ENCODE measurements around the gene AUTS2.

The AUTS2 gene

DNA sequence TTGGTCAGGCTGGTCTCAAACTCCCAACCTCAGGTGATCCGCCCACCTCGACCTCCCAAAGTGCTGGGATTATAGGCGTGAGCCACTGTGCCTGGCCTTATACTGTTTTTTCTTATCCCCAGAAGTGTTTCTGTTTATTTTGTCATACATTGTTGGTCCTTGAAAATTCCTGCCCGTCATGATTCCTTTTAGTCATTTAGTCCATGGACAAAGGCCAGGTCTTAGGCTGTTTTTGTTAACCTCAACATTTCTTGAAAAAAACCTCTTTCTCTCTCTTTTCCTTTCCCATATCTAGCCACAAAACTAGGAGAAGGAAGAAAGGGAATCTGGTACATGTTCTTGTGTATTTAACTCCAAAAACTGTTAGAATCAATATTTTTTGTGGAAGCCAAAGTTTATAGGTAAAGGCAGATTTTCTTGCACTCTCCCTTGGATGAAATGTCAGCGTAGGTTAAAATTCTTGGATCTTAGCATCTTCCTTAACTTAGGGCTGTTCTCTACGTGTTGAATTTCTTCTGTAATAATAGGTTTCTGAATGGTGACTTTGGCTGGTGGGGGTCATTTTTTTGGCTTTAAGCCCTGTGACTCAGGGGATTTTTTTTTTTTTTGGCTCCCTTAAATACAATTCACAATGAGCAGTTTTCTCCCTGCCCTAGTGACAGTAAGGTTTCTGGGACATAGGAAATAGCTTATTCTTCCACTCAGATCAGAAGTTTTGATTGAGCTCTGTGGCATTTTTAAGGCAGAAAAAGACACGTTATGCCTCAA lies 500.8 kb downstream of the AUTS2 start:
- DNase-seq, result no peak

DNA sequence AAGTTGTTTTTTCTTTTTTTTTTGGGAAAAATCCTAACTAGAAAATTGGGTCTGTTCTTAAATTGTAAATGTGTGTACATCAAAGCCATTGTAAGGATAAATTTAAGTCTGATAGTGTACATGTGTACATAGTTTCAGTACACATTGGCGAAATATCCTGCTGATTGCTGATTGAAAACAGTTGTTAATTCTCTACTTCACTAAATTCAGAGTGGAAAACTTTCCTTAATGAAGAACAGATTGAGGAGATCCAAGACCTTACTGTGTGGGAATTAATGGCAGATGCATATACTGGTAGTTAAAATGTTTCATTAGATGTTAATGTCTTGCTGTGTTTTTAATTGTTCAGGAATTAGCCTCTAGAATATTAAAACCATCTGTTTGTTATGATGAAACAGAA lies 506.0 kb downstream of the AUTS2 start:
- DNase-seq, result no peak

DNA sequence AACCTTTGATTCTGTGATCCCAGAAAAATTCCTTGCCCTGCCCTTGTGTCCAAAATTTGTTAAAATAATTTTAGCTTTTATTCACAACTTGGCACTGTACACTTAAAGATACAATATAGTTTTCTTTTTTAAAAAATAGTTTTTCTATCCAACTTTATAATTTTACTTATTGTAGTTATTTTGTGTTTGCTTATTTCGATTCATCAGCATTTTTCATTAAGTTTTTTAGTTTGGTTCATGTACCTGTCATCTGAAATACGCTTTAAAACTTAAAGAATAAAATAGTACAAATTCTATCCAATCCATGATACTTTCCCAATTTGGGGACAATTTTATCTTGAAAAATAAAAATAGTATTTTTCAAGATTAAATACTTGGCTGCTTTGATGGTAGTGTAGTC lies 514.8 kb downstream of the AUTS2 start:
- DNase-seq, result no peak

DNA sequence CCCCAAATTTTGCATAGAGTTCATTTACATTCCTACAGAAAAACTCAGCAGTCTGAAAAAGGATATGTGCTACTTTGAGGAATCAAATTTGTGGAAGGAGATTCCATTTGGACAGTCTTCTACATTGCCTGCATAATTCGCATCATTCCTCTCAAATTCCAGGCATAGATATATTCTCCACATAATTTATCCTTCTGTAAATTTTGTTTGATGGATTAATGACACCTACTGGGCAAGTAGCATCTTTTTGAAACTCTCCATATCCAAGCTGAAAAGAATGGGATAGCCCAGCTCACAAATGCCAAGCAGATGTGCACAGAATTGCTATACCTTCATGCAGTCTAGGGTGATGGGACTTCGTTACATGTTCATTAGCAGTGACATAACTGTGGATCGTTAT lies 515.3 kb downstream of the AUTS2 start:
- DNase-seq, result no peak

DNA sequence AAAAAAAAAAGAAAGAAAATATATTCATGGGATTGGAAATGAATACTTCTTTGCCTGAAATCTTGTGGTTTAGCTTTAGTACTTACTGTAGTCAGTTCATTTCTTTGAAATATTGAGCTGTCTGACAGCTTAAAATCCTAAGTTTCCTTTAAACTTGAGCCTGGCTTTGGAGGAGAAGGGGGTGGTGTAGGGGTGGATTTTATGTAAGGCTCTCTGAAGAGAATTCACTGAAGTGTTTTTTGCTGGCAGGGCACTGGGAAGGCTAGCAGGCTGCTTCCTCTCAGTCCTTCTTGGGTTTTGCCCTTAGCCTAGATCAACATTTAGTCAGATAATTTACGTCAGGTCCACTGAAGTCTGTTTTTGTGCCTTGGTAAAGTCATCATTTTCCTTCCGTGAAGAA lies 516.5 kb downstream of the AUTS2 start:
- no peak for DNase-seq

DNA sequence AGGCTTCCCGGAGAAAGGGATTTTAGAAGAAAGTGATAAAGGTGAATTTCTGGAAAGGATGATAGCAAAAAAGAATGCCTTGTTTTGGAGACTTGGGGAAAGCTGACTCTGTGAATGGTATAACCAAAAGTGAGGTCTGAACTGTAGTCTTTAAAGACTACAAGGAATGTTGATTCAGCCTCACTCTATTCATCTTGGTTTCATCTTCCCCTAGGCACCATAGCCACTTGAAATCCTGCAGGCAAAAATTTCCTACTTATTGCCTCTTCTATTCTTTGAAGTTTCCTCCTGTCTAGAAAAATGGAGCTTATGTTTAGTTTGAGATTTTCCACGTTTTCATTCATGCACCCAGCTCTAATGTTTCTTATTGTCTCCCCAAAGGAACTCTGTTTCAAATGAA lies 518.0 kb downstream of the AUTS2 start:
- DNase-seq, result no peak

DNA sequence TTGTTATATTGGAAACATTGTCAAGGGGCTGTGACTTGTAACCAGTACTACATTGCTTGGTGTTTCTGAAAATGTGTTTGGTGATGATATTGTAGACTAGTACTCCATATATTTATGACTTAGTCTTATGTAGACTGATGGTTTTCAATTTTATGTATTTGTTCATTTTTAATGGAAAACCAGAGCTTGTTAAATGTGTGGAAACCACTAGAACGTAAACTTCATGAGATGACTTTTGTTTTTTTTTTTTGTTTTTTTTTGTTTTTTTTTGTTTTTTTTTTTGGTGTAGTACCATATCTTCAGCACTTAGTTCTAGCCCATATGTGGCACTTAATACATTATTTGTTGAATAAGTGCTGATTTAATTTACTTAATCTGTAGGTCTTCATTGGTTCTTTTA lies 518.6 kb downstream of the AUTS2 start:
- DNase-seq, result no peak

DNA sequence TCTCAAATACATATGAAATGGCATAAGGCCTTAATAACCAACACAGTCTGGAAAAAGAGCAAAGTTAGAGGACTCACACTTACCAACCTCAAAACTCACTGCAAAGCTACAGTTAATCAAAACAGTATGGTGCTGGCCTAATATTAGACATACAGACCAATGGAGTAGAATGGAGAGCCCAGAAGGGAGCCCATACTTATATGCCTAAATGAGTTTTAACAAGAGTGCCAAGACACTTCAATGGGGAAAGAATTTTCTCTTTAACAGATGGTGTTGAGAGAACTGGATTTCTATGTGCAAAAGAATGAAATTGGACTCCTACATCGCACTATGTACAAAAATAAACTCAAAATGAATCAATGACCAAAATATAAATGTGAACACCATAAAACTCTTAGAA lies 522.6 kb downstream of the AUTS2 start:
- no peak for DNase-seq

DNA sequence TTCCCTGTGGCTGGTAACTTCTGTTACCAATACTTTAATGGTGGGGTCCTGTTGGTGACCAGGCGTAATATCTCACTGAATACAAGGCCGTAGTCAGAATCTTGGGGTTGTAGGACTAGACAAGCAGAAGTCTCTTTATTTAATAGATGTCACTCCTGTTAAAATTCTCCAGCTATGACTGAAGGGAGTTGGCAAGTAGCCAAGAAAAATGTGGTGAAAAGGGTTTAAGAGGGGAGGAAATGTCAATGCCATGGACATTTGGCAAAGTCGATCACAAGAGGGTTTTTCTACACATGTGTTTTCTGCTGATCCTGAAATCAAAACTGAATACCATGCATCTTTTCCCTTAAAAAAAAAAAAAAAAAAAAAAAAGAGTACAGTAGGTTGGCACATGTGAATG lies 533.5 kb downstream of the AUTS2 start:
- no peak for DNase-seq

DNA sequence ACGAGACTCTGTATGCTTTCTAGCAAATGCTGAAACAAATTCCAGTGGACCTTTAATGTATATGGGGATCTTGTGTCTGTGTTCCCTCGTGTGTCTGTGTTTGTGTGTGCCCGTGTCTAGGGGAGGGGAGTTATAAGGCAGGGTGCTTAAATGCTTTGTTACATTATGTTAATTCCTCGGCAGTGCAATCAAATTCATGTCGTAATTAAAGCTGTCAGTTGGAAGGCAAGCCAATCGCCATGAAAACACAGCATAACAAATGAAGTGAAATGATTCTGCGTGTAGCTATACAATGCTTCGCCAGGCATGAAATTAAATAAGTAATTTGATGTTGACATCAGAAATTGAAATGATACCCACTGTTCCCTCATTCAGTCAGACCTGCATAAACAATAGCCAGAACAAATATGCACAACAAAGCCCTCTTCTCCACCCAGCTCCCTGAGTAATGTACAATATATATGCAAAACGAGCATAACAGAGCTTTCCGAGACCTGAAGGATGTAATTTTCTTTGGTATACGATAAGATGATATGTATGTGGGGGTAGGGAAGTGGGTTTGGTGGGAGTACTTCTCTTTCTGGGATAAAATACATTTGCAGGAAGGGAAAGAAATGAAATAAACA lies 534.1 kb downstream of the AUTS2 start:
- no peak for DNase-seq

DNA sequence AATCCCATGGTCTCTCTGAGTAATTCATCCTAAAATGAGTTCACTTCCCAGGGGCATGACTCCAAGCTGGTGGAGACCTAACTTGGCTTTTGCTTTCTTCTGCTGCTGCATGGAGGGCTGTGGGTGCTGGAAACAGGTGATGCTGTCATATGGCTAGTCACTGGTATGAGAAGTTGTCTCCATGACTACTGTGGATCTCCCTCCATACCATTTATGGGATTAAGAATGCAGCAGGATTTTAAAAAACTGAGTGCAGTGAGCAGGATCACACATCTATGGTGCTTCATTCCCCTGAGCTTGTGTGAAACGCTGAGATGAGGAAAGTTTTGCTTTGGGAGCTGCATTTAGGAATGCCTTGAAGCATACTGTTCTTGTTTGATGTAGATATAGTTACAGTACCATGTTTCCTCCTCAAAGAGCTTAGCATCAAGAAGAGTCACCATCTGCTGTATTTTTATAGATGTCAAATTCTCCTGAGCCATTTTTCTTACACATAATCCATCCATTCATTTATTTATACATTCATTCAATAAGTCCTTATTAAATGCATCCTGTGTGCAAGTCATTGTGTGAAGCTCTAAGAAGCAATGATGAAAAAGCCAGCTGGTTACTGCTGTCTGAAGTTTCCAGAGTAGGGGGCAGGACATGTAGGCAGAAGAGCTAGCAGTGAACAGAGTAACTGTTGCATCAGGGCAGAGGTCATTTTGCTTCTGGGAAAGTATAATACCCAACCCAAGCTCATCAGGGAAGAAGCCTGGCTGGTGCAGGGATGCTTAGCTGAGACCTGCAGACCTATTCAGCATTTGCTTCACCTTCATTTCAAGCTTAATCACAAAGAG lies 534.8 kb downstream of the AUTS2 start:
- DNase-seq, result no peak

DNA sequence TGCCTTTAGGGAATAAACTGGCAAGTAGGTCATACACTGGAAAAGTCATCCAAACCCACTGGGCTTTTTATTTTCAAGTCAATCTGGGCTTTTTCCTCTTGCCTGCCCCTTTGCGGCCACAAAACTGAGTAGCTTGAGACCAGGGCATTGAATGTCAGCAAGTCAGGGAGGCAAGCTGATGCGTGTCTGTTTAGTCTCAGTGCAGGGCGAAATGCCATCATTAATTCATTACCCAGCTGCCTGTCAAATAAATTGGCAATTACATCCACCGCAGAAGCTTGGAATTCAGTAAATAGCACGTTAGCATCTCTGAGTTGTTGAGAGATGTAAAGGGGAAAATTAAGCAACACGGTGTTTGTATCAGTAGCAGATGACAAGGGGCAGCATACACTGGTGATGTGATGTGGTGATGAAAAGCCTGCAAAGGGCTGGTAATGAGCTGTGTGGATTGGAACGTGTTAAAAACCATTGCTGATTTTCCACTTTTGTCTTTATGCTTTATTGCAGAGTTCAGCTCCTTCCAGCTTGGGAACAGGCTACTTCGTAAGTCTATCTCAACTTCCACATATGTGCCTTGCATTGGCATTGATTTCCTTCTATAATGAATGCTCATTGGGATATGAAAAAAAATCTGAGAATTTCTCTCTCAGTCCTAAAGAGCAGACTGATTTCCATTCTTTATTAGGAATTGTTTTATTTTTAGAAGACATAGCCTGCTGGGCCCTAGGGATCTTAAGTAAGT lies 535.9 kb downstream of the AUTS2 start:
- no peak for DNase-seq

DNA sequence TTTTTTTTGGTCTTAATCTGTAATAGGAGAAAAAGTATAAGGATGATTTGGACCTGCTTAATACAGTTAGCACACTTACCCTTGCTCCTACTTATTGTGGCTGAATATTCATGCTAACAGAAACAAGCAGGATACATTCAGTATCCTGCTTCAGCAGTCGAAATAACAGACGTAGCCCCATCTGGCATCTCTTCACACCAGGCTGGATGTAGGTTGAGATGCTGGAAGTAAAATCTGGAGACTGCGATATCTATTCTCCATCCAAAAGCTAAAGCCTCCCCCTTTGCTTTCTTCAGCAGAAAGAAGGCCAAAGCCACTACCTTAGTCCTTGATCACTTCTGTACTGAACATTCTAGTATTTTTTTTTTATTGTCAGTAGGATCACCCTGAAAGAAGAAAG lies 537.4 kb downstream of the AUTS2 start:
- no peak for DNase-seq

DNA sequence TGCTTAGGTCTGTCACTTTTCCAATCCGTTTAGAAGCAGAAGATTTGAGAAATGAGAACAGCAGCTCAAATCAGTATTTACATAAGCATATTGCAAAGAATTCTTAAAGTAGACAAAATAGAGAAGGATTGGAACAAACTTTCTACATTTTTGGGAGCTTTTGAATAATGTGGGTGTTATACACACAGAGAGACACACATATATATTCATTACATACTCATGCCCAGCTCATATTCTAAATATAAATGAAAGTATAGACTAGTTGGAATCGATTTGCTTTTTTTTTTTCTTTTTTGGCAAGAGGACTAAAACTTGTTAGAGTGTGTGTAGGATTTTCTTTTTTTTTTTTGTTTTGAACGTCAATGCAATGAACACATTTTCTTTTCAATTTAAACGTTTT lies 538.9 kb downstream of the AUTS2 start:
- DNase-seq, result no peak

DNA sequence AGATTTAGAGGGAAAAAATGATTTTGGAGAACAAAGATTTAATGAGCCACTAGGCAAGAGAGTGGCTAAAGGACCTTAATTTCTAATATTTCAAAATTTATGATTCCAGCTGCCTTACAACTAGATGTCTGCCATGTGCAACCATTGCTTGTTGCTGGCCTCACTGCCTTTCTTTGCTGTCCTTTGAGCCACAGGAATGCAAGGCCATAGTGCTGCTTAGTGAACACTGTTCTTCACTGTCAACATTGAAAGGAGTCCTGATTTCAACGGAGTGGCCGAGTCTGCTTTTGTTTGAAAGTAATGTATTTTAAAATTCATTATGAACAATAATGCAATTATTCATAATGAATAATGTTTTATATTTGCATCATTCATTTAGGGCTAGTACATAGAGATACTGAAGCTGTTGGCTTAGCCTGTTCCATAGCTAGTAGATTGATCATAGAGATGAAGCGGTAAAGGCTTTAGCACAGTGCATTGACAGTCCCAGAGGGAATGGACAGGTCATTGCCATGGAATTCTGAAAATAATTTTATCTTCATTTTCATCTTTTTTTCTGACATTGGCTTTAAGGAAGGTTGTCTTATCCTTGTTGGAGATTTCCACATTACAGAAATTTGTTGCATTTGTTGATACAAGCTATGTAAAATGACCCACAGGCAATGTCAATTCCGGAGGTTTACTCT lies 544.1 kb downstream of the AUTS2 start:
- DNase-seq, result no peak

DNA sequence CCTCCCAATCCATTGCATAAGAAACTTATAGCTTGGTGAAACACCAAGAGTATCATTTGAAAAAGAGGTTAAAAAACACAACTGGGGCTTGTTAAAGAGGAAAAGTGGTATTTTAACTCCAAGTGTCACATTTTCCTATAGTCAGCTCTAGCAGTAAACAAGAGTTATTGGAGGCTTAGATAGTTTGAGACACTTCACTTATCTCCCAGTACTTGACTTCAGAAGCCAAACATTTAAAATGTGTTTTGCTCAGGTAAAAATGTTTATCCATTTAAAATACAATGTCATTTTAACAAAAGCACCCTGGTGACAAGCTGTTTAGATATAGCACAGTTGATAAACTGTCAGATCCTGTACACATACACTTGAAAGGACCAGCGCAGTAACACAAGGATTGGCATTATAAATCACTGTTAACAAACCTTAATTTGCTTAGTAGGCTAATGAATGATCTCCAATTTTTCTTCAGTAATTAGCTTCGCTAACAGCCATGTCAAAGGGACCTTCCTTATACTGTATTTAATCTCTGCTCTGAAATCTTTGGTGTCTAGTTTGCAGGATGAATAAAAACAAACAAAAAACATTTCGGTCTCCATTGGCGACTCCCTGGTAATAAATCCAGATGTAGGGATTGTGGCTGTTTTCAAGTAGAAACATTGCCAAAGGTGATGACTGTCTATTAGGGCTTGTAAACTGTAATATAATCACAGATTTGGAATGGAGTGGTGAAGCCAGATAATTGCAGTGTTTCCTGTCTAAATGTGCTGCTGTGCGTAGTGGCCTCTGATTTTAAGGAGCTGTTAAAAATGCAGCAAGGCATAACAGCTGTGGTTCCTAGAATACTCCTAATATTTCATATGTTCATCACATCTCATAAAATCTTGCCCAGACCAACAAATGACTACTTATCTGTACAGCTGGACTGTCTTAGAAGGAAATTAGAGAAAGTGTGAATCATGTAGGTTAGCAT lies 545.1 kb downstream of the AUTS2 start:
- DNase-seq, result no peak

DNA sequence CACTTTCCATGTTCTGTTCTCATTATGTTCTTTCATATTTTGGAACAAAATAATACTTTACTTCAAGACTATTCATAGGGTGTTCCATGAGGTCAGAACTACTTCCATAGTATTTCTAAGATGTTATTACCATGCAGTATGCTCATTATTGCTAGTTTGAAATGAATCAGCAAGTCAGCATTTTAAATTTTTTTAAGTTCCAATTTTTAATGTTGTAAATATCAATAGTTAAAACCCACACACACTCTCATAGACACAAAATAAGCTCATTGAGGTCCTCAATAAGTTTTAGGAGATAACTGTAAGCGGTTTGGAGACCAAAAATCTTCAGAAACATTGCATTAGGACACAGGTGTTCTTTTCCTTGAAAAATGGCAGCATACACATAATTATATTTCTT lies 550.7 kb downstream of the AUTS2 start:
- no peak for DNase-seq

DNA sequence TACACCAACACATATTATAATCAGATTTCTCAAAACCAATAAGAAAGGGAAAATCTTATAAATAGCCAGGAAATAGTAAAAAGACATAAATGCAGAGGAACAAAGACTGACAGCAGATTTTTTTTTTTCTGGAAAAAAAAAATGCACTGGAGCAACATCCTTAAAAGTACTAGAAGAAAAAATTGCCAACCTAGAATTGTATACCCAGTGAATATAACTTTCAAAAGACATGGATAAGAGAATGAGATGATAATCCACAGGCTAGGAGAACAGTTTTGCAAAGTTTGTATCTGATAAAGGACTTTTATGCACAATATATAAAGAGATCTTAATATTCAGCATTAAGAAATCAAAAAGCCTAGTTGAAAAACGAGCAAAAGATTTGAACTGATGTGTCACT lies 554.0 kb downstream of the AUTS2 start:
- DNase-seq, result no peak

DNA sequence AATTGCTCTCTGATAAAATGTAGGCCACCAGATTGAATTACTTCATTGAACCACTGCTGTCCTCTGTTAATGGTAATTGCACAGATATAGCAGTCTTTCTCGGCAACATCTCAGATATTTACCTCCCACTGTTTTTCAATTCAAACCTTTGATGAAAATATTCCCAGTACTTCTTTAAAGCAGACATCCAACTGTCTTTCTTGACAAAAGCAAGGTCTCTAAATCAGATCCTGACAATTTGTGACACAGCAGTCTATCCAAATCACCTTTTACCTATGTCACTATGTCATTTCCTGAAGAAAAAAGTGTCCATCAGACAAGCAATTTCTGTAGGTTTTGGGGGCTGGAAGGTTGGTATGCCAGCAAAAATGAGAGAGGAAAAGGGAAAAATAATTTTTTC lies 555.7 kb downstream of the AUTS2 start:
- no peak for DNase-seq

DNA sequence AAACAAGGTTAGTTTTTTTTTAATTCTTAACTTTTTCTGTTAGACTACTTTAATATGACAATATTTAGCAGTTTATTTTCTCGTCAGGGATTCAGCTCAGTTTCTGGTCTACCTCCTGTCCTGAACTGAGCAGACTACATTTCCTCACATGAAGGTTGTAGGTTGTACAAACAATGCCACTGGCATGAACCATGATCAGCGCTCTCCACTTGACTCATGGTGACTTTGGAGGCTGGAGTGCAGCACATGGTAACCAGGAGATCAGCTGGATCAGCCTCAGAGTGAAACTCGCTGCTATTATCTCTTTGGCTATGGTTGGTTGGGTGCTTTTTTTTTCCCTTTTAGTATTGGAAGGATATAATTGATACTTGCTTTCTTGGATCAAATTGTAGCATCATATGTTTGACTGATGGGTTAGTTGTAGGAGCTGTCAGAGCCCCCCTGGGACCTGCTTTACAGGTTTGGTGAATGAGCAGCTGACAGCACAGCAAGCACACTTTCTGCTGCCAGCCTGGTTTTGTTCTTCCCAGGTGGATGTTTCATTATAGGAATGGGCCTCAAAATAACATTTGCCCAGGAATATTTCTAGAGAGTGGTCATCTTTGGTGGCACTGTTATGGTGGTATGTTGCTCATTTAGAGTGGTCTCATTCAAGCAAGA lies 556.4 kb downstream of the AUTS2 start:
- DNase-seq, result no peak

DNA sequence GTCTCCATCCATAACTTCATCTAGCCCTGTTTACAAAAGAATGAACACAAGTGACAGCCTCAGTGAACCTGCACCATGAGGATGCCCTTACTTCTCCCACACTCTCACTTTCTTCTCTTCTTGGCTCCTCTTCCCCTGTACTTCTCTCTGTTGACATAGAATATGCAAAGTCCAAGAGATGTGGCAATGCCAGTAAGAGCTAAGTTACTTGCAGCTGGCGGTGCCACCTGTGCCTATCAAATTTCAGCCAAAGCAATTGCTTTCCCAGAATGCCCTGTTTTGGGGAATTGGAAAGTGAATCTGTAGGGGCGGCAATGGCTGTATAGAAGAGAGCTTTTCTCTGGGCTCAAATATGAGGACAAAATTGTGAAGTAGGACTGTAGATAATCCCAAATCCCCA lies 557.8 kb downstream of the AUTS2 start:
- no peak for DNase-seq
